HG03280 (cell line): ENCODE results near the gene MXD1.

ENCODE experiments used
- ATAC-seq: cut with Tn5 transposase; IDR thresholded peaks from one replicate; pipeline ENCODE4 v1.9.1; 2021; ENCODE audit warnings: mild to moderate bottlenecking, moderate library complexity; ENCODE audit not compliant: unreplicated experiment

Gene MXD1

DNA sequence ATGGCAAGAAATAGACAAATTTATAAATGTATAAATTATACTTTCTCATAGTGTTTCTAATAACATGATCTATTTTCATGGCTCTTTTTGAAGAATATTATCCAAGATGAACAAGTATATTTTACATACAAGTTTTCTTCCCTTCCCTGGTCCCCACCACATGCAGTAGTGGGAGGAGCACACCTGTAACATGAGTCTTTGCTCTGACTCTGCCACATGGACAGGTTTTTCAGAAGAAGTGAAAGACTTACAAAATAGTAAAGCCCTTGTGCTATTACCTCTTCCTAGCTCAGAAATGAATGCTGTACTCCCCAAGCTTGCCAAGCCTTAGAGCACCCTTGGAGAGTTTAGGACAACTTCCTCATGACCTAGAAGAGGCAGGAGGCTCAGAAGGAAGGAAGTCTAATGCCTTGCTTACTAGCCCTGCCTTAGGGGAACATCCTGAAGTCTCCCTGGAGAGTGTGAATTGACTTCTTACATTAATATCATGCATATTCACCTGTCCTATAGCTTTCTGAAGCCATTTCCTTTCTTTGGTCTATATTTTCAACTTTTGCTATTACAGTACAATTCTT, 18.4 kb downstream of the MXD1 start:
- ATAC-seq, result no peak

GRCh38 chr2:69933839-69934613, 19.1 kb downstream of the MXD1 start:
- no peak for ATAC-seq

DNA sequence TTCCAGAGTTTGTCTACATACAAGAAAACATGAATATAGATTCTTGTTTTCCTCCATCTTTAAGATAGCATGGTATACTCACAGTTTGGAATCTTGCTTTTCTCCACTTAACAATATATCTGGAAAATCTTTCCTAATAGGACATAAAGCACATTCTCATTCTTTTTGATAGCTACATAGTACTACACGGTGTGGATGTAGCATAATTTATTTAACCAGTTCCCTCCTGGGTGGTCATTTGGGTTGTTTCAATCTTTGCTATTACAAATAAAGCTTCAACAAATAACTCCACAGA, 19.7 kb downstream of the MXD1 start:
- no peak for ATAC-seq

DNA sequence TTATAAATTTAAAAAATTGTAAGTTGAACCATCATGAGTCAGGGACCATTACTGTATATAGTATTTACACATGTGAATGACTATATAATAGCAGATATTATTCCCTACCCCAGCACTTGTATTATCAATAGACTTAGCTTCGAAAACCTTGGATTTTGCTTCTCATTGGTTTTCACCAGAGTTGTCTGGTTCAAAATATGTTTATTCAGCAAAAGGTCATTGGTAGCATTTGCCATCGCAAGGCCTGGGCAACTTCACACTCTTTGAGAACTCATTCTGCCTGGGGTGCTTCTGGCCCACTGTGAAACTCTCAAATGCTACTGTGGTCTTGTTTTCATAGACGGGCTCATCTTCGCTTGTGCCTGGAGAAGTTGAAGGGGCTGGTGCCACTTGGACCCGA, 20.1 kb downstream of the MXD1 start:
- ATAC-seq, result no peak

DNA sequence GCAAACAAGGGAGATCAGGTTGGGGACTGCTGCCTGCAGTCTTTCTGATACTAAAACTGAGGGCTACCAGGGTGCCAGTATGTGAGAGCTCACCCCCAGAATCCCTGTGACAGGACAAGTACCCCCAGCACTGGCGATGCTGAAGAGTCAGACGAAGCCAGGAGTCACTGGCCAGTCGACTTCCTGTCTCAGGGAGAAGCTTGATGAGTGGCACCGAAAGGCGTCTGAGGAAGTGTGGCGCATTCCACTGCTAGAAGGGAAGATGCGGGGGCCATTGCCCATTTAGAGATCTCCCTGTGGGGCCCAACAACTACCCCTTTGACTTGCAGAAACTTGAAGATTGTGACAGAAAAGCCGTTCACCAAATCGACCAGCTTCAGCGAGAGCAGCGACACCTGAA, 22.0 kb downstream of the MXD1 start:
- ATAC-seq, result no peak

DNA sequence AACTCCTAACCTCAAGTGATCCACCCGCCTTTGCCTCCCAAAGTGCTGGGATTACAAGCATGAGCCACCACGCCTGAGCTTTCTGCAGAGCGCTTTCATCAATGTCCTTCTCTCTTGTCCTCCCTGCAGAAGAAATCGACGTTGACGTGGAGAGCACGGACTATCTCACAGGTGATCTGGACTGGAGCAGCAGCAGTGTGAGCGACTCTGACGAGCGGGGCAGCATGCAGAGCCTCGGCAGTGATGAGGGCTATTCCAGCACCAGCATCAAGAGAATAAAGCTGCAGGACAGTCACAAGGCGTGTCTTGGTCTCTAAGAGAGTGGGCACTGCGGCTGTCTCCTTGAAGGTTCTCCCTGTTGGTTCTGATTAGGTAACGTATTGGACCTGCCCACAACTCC, 23.1 kb downstream of the MXD1 start:
- no peak for ATAC-seq

GRCh38 chr2:69939722-69940121, 24.8 kb downstream of the MXD1 start:
- ATAC-seq, result no peak

GRCh38 chr2:69940691-69941090, 25.8 kb downstream of the MXD1 start:
- ATAC-seq, result no peak

- no peak for ATAC-seq
Observed at GRCh38 chr2:69943000-69943842, 28.3 kb downstream of the MXD1 start.

GRCh38 chr2:69943843-69944525, 29.1 kb downstream of the MXD1 start:
- ATAC-seq, result no peak

DNA sequence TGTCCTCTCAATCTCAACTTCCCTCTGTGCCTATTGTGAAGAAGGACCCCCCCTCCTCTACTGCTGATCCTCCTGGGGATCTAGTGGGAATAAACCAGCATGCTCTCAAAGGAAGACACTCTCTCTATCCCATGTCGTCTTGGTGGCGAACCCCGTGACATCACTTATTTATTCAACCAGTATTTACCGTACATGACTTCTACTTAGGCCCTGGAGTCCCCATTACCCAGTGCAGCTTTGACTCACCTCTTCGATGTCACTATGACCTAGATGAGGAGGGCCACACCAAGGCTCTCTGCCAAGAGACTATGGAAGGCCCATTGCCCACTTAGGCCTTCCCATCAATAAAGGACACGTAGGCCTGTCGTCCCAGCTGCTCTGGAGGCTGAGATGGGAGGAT, 29.8 kb downstream of the MXD1 start:
- no peak for ATAC-seq

DNA sequence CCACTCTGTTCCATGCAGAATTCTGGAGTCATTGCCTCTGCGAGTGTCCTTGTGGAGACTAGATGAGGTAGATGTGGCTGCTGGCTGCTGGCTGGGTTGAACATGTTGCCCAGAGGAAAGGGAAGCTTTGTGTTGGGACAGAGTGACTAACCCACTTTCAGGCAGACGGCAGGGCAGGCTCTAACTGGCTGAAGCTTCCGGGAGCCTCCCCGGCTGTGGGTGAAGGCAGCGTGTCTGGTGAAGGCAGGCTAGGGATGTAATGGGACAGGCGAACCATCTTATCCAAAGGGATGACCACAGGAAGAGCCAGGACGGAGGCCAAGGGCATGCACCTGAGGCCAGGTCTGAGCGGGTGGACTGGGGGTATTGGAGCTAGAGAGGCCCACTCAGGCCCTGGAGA, 30.5 kb downstream of the MXD1 start:
- ATAC-seq, result no peak

DNA sequence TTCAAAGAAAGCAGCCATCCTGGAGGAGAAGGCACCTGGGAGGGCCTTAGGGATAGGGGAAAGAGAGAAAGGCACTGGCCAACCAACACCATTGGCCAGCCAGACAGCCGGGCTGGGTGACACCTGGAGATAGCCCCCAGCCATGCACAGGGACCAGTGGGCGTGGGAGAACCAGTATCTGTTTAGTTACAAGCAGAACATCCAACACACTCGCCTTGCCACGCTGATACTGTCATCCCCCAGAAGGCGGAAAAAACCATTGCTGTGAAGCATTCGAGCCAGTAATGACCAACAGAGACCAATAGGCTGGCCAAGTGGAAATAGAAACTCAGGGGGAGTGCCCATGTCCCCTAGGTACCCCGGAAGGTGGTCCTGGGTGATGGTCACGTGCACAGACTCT, 31.0 kb downstream of the MXD1 start:
- no peak for ATAC-seq

- ATAC-seq, result peak; percentile 80
Observed at GRCh38 chr2:69946351-69947324, 31.7 kb downstream of the MXD1 start.

DNA sequence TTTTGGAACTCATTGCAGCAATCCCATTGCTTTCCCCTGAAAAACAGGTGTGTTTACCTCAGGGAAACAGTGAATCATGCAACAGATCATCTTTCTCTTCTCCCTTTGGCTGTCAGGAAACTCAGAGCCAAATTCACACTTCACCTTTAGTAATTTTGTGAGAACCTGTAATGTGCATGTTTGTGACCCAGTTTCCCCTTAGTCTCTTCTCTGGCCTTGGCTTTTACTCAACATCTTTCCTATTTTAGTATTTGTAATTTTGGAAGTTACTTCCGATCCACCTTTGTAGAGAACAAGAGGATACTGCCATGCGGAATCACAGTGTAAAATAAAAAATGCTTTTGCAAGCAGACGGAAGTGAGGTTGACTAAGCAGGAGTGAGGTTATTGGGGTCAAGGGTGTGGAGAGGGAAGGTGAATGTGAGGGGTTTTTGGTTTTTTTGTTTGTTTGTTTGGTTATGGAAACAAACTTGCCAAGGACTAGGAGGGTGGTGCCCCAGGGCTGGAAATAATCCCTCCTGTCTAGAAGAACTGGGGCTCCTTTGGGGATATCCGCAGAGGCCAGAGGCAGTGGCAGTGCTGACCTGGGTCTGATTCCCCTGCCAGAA, 32.5 kb downstream of the MXD1 start:
- ATAC-seq, result no peak

DNA sequence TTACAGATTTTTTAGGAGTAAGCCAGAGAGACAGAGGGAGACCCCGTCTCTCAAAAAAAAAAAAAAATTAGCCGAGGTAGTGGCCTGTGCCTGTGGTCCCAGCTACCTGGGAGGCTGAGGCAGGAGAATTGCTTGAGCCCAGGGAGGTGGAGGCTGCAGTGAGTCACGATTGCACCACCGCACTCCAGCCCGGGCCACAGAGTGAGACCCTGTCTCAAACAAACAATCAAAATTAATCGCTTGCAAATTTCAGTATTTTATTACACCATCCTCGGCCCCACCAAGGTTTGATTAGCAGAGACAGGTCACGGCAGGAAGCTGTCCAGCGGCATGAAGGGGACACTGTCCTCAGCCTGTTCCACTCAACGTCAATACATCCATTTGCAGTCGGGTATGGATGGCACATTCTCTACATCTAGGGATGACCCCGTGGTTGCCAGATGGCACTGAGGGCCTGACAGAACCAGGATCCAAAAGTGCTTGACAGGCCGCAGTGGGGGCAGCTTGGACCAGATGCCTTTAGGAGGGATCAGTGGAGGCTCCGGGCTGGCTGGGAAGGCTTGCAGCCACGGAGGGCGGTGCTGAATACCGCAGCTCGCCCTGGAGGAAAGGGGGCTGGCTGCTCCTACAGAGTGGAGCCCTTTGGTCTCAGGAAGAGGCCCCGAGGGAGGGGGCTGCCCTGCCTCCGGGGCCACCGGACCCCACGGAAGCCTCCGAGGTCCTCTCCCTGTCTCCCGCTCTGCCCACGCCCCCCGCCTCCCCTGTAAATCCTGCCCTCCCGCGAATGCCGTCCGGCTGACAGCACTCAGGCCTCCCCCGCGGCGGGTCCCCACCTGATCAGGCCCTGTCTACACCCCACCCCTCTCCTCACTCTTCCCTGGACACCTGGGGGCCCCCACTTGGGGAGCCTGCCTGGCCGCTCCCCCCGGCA, 33.4 kb downstream of the MXD1 start:
- ATAC-seq, result no peak

GRCh38 chr2:69948963-69949645, 34.2 kb downstream of the MXD1 start:
- no peak for ATAC-seq

GRCh38 chr2:69950241-69950640, 35.3 kb downstream of the MXD1 start:
- ATAC-seq, result no peak
